ACC112 (cell line): ENCODE data around the gene ZSCAN32.
A peak's percentile ranks its signal among the peaks of the same experiment; 100 is the strongest.

ENCODE experiments used
- H2AFZ ChIP-seq: fragments of 200-600 bp; sonication (generic); one replicate; pipeline ENCODE4 v1.6.0; 2017; ENCODE audit warnings: antibody characterized with exemption, low read length; ENCODE audit not compliant: unreplicated experiment
- H3K27ac ChIP-seq: fragments of 200-600 bp; sonication (generic); 2 replicates; pipeline ENCODE4 v1.5.1; 2014; ENCODE audit warnings: low read depth, mild to moderate bottlenecking, antibody characterized with exemption, low read length, moderate library complexity
- H3K27me3 ChIP-seq: fragments of 200-600 bp; sonication (generic); 2 replicates; pipeline ENCODE4 v1.6.1; 2014; ENCODE audit warnings: mild to moderate bottlenecking, antibody characterized with exemption, low read length, moderate library complexity, mixed read lengths; ENCODE audit not compliant: insufficient read depth
- H3K36me3 ChIP-seq: fragments of 200-600 bp; sonication (generic); 2 replicates; pipeline ENCODE4 v1.6.1; 2016; ENCODE audit warnings: mild to moderate bottlenecking, antibody characterized with exemption, low read length, moderate library complexity, mixed read lengths; ENCODE audit not compliant: insufficient read depth
- H3K4me1 ChIP-seq: fragments of 200-600 bp; sonication (generic); one replicate; pipeline ENCODE4 v1.6.1; 2016; ENCODE audit warnings: low read length, mixed read lengths; ENCODE audit not compliant: insufficient read depth, unreplicated experiment, control insufficient read depth
- H3K4me3 ChIP-seq: fragments of 200-600 bp; sonication (generic); 2 replicates; pipeline ENCODE4 v1.5.1; 2014; ENCODE audit warnings: mild to moderate bottlenecking, low read depth, low read length
- H3K79me2 ChIP-seq: fragments of 200-600 bp; sonication (generic); one replicate; pipeline ENCODE4 v1.6.0; 2016; ENCODE audit warnings: low read length; ENCODE audit not compliant: control insufficient read depth, unreplicated experiment, insufficient read depth

ZSCAN32 gene

DNA sequence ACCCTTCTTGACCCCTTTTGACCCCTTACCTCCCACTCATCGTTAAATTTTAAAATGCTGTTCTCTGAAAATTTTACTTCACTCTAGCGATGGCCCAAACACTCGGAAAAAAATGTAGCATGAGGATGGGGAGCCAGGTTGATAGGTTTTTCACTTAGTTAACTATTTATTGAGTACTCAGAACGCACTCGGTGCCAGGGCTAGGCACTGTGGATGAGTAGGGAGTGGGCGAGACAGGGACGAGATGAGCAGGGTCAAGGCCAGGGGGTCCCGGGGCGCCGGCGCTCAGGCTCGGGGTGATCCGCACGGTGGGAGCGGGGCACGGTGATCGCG is 392 bp downstream of the ZSCAN32 start:
- H3K36me3 ChIP-seq = peaks cover 60% of the 10 kb centered on the region
- peak overlapping the region; percentile 98 for H2AFZ ChIP-seq
- peaks cover 29% of the 10 kb centered on the region for H3K79me2 ChIP-seq
- no peaks in the 10 kb centered on the region for H3K27me3 ChIP-seq
- H3K27ac ChIP-seq = peak overlapping the region; percentile 41
- H3K4me3 ChIP-seq = peak overlapping the region; percentile 99
- peaks cover 2% of the 10 kb centered on the region for H3K4me1 ChIP-seq

DNA sequence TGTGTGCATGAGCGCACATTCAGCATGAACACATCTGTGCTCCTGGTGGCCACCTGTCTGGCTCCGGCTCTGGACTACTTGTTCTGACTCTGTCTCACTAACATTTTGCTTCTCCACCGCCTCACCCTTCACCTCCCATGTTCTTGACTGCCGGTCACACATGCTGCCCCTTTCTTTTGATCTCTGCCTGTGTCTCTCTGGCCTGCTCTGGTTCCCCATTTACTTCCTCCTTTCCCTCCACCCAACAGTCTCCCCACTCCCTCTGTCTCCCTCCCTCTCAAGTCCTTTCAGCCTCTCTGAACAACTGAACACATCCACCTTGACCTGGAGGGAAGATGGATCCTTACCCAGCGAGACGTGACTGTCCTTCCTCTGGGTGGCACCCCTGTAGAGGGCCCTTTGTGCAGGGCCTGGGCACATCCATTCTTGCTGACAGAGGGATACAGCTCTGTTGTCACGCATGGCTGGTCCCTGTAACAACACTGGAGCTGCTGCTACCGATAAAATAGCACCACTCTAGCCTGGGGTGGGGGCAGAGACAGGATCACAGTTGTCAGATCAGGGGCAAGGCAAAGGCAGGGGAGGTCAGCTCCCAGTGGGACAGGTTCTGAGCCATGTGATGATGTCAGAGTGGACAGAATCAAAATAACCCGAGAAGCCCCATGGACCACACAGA is 11.0 kb downstream of the ZSCAN32 start:
- Histone ChIP-seq H3K4me3 (no peak overlapping the region), H3K36me3 (peaks cover 75% of the 10 kb centered on the region), H3K79me2 (peaks cover 6% of the 10 kb centered on the region)

DNA sequence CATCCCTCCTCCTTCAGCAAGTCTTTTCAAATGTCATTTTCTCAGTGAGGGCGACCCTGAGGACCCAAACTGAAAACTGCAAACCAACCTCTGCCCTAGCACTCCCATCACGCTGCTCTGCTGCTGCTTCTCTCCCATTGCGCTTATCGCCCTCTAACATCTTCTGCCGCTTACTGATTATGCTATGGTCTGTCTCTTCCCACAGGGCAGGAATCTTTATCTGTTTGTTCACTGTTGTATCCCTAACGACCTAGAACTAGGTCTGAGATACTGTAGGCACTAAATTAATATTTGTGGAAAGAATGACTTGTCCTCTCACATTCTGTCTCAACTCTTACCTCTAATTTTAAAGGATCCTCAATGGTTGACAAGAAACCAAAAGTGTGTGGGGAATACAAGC is 12.5 kb downstream of the ZSCAN32 start:
- peaks cover 75% of the 10 kb centered on the region for H3K36me3 ChIP-seq

More for the DNA sequence above, 11.0 kb downstream of the ZSCAN32 start:
- Histone ChIP-seq H3K27me3 (no peaks in the 10 kb centered on the region), H3K4me1 (no peaks in the 10 kb centered on the region), H2AFZ (no peak overlapping the region), H3K27ac (no peak overlapping the region)

DNA sequence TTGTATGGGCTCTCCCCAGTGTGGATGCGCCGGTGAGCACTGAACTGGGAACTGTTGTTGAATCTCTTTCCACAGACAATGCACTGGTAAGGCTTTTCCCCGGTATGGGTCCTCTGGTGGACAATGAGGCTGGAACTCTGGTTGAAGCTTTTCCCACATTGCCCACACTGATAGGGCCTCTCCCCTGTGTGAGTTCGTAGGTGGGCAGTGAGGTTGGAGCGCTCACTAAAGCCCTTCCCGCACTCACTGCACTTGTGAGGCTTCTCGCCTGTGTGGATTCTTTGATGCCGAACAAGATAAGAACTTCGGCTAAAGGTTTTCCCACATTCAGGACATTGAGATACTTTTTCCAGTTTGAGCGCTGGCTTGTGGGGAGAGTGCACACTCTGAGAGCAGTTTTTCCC is 17.8 kb downstream of the ZSCAN32 start:
- Histone ChIP-seq H3K27me3 (no peaks in the 10 kb centered on the region), H2AFZ (no peak overlapping the region), H3K4me3 (no peak overlapping the region), H3K27ac (no peak overlapping the region), H3K36me3 (peaks cover 65% of the 10 kb centered on the region), H3K4me1 (no peaks in the 10 kb centered on the region), H3K79me2 (peaks cover 3% of the 10 kb centered on the region)

More for the DNA sequence above, 12.5 kb downstream of the ZSCAN32 start:
- Histone ChIP-seq H3K27me3 (no peaks in the 10 kb centered on the region), H3K79me2 (peaks cover 3% of the 10 kb centered on the region), H3K4me3 (no peak overlapping the region), H3K27ac (no peak overlapping the region), H2AFZ (no peak overlapping the region), H3K4me1 (no peaks in the 10 kb centered on the region)

DNA sequence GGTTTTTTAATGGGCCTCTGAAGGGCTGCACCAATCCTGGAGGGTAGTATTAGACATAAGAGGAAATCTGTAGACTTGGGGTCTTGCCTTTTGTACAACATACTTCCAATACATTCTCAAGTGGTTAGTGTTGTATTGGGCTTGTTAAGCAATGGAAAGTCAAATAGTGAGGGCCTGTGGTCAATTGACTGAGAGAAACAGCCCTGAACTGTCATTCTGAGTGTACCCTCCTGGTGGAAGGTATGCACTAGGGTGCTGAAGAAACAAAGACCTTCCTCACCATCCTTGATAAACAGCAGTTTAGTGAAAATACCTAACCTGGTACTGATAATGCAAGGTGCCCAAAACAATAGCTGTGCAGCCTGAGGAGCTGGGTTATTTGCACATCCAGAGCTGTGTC is 22.9 kb downstream of the ZSCAN32 start:
- Histone ChIP-seq H3K27ac (no peak overlapping the region), H3K27me3 (no peaks in the 10 kb centered on the region), H3K79me2 (no peaks in the 10 kb centered on the region), H3K4me1 (no peaks in the 10 kb centered on the region), H2AFZ (no peak overlapping the region), H3K4me3 (no peak overlapping the region), H3K36me3 (peaks cover 48% of the 10 kb centered on the region)

DNA sequence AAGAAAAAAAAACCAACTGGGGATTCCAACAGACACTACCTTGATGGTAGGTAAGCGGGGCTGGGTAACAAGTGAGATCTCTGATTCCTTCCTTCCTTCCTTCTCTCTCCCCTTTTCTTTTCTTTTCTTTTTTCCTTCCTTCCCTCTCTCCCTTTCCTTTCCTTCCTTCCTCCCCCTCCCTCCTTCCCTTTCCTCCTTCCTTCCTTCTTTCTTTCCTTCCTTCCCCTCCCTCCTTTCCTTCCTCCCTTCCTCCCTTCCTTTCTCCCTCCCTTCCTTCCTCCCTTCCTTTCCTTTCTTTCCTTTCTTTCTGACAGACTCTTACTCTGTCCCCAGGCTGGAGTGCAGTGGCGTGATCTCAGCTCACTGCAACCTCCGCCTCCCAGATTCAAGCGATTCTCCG is 25.1 kb downstream of the ZSCAN32 start:
- H3K27ac ChIP-seq = no peak overlapping the region
- no peaks in the 10 kb centered on the region for H3K4me1 ChIP-seq
- H3K36me3 ChIP-seq = peaks cover 26% of the 10 kb centered on the region
- H3K4me3 ChIP-seq = no peak overlapping the region
- no peaks in the 10 kb centered on the region for H3K79me2 ChIP-seq
- H2AFZ ChIP-seq = no peak overlapping the region
- H3K27me3 ChIP-seq = no peaks in the 10 kb centered on the region

DNA sequence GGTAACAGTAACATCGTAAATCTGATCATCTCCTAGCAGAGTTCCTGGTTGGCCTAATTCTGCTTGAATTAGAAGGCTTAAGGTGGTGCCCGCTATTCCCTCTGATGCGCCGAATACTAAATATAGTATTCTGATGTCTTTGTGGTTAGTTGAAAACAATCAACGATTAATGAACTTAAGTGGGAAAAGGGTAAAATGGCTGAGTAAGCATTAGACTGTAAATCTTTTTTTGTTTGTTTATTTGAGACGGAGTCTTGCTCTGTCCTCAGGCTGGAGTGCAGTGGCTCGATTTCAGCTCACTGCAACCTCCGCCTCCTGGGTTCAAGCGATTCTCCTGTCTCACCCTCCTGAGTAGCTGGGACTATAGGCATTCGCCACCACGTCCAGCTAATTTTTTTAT is 31.7 kb downstream of the ZSCAN32 start:
- H3K27ac ChIP-seq = no peak overlapping the region
- no peak overlapping the region for H3K4me3 ChIP-seq
- no peak overlapping the region for H2AFZ ChIP-seq
- peaks cover 4% of the 10 kb centered on the region for H3K79me2 ChIP-seq
- H3K4me1 ChIP-seq = no peaks in the 10 kb centered on the region
- peaks cover under 1% of the 10 kb centered on the region; the same call in 1 of the 2 replicates for H3K36me3 ChIP-seq
- H3K27me3 ChIP-seq = no peaks in the 10 kb centered on the region

DNA sequence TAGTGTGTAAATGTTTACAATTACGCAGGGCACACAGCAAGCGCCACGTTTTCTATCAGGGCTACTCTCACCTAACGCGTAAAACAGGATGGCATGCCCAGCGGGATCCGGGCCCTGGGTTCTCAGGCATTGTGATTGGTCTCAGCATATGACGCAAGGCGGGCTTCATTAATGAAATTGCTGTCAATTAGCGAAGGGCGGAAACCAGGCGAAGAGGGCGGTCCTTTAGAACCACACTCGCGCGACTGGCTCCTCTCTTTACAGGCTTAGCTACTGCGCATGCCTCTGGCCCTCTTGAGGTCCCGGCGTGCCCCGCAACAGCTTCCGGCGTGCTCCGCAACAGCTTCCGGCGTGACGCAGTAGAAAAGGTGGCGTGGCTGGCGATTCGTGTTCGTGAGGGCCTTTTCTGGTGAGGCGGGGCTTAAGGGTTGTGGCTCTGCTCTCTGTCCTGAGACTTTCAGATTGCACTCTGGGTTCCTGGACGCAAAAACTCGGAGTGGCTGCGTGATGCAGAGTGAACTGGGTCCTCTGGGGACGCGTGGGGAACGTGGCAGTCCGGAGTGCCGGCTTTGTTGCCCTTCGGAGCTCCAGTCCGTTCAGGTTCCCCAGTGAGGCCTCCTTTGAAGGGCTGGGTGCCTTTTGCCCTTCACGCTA is 35.9 kb downstream of the ZSCAN32 start:
- peaks cover 4% of the 10 kb centered on the region for H3K79me2 ChIP-seq
- H3K4me3 ChIP-seq = peak overlapping the region; percentile 95
- peaks cover 4% of the 10 kb centered on the region; the same call in 1 of the 2 replicates for H3K36me3 ChIP-seq
- peak overlapping the region; percentile 91 for H3K27ac ChIP-seq
- no peaks in the 10 kb centered on the region for H3K4me1 ChIP-seq
- H2AFZ ChIP-seq = peak overlapping the region; percentile 100
- peaks cover 26% of the 10 kb centered on the region for H3K27me3 ChIP-seq

DNA sequence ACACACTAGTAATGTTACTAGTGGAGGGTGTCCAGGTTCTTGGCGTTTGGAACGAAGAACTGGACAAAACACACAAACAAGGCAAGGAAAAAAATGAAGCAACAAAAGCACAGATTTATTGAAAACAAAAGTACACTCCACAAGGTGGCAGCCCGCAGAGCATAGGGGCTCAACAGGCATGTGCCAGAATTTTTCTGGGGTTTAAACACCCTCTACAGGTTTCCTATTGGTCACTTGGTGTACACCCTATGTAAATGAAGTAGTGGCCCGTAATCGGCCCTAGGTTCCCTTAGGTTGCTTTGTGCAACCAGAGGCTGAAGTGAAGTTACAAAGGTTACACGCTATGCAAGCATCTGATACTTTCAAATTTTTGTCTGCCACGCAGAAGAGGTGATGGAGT is 37.0 kb downstream of the ZSCAN32 start:
- Histone ChIP-seq H3K79me2 (peaks cover 4% of the 10 kb centered on the region), H3K4me3 (no peak overlapping the region), H3K36me3 (peaks cover 4% of the 10 kb centered on the region; the same call in 1 of the 2 replicates), H3K27ac (no peak overlapping the region), H3K27me3 (peaks cover 32% of the 10 kb centered on the region), H3K4me1 (no peaks in the 10 kb centered on the region), H2AFZ (no peak overlapping the region)

DNA sequence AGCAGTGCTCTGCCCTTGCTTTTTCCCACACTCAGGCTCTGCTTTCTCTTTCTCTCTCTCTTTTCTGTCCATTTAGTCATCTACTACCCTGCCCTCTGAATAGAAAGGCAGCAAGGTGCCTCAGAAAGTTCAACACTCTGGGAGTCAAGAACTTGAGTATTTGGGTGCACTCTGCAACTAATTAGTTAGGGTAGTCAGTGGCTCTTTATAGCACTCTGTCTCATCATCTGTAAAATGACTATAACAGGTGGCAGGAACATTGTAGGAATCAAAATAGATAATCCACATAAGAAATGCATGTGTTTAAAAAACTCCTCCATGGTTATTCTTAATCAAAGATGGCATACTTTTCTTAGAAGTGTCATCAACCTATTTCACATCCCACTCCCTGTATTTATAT is 37.9 kb downstream of the ZSCAN32 start:
- Histone ChIP-seq H3K4me3 (no peak overlapping the region), H3K27me3 (peaks cover 32% of the 10 kb centered on the region), H3K27ac (no peak overlapping the region), H3K79me2 (peaks cover 4% of the 10 kb centered on the region), H3K4me1 (no peaks in the 10 kb centered on the region), H2AFZ (no peak overlapping the region), H3K36me3 (peaks cover 4% of the 10 kb centered on the region; the same call in 1 of the 2 replicates)

DNA sequence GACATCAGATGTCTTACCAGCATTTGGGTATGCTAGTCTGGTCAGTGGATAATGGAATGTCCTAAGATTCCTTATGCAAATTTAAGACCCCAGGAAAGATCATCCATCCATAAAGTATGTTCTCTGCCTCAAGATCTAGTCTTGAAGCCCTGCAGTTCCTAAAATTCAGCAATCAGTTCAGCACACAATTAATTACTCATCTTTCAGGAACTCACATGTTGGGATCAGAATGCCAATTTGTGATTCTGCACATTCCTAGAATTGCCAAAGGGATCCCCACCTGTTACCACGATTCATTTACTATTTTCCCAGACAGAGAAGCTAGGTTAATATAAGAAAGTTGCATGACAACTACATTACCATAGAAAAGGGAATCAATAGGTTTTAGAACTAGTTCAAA is 41.9 kb downstream of the ZSCAN32 start:
- Histone ChIP-seq H3K27ac (no peak overlapping the region), H3K4me3 (no peak overlapping the region), H2AFZ (no peak overlapping the region), H3K79me2 (no peaks in the 10 kb centered on the region), H3K27me3 (peaks cover 58% of the 10 kb centered on the region), H3K4me1 (no peaks in the 10 kb centered on the region), H3K36me3 (peaks cover under 1% of the 10 kb centered on the region; the same call in 1 of the 2 replicates)
